ENCODE data around the gene SMC4.

The SMC4 gene

GRCh38 chr3:160394009-160394392 lies 5.4 kb upstream of the SMC4 start:
- no peak for DNase-seq (ENCODE audit: low spot score)

- DNase-seq (ENCODE audit: low spot score) = peak; percentile 69
Measured at GRCh38 chr3:160395297-160395696, 4.2 kb upstream of the SMC4 start.

- DNase-seq (ENCODE audit: low spot score) = no peak
Measured at GRCh38 chr3:160398820-160399124, 678 bp upstream of the SMC4 start.

GRCh38 chr3:160400030-160400701 lies 716 bp downstream of the SMC4 start:
- DNase-seq (ENCODE audit: low spot score) = peak; percentile 61

- peak; percentile 37 for DNase-seq (ENCODE audit: low spot score)
Measured at GRCh38 chr3:160400702-160401150, 1.3 kb downstream of the SMC4 start.

- DNase-seq (ENCODE audit: low spot score) = peak; percentile 40
Measured at GRCh38 chr3:160401291-160402095, 2.0 kb downstream of the SMC4 start.

- DNase-seq (ENCODE audit: low spot score) = no peak
Measured at GRCh38 chr3:160402221-160403027, 3.0 kb downstream of the SMC4 start.

GRCh38 chr3:160403028-160403545 lies 3.6 kb downstream of the SMC4 start:
- DNase-seq (ENCODE audit: low spot score) = no peak

GRCh38 chr3:160403796-160404470 lies 4.5 kb downstream of the SMC4 start:
- DNase-seq (ENCODE audit: low spot score) = no peak

GRCh38 chr3:160409812-160410610 lies 10.6 kb downstream of the SMC4 start:
- no peak for DNase-seq (ENCODE audit: low spot score)

- no peak for DNase-seq (ENCODE audit: low spot score)
Measured at GRCh38 chr3:160412477-160412876, 13.0 kb downstream of the SMC4 start.

GRCh38 chr3:160413613-160414248 lies 14.3 kb downstream of the SMC4 start:
- peak; percentile 76 for DNase-seq (ENCODE audit: low spot score)

GRCh38 chr3:160417311-160417710 lies 17.9 kb downstream of the SMC4 start:
- no peak for DNase-seq (ENCODE audit: low spot score)

GRCh38 chr3:160427832-160428424 lies 28.5 kb downstream of the SMC4 start:
- DNase-seq (ENCODE audit: low spot score) = no peak

GRCh38 chr3:160434071-160434470 lies 34.6 kb downstream of the SMC4 start:
- no peak for DNase-seq (ENCODE audit: low spot score)

GRCh38 chr3:160435095-160435494 lies 35.6 kb downstream of the SMC4 start:
- DNase-seq (ENCODE audit: low spot score) = no peak

GRCh38 chr3:160435747-160436146 lies 36.3 kb downstream of the SMC4 start:
- no peak for DNase-seq (ENCODE audit: low spot score)

- DNase-seq (ENCODE audit: low spot score) = no peak
Measured at GRCh38 chr3:160437083-160437455, 37.6 kb downstream of the SMC4 start.

- DNase-seq (ENCODE audit: low spot score) = no peak
Measured at GRCh38 chr3:160440687-160441086, 41.2 kb downstream of the SMC4 start.

GRCh38 chr3:160444411-160444810 lies 45.0 kb downstream of the SMC4 start:
- DNase-seq (ENCODE audit: low spot score) = no peak
